ENCODE measurements around the gene PLEK2. TPM values are rescaled to one million over a fixed set of nuclear protein-coding genes. Genes with fewer than 3 reads are reported as not detected.
A peak's percentile ranks its signal among the peaks of the same experiment; 100 is the strongest.

Gene PLEK2
- total RNA-seq, 1 donor from 2014 or later, result not detected

DNA sequence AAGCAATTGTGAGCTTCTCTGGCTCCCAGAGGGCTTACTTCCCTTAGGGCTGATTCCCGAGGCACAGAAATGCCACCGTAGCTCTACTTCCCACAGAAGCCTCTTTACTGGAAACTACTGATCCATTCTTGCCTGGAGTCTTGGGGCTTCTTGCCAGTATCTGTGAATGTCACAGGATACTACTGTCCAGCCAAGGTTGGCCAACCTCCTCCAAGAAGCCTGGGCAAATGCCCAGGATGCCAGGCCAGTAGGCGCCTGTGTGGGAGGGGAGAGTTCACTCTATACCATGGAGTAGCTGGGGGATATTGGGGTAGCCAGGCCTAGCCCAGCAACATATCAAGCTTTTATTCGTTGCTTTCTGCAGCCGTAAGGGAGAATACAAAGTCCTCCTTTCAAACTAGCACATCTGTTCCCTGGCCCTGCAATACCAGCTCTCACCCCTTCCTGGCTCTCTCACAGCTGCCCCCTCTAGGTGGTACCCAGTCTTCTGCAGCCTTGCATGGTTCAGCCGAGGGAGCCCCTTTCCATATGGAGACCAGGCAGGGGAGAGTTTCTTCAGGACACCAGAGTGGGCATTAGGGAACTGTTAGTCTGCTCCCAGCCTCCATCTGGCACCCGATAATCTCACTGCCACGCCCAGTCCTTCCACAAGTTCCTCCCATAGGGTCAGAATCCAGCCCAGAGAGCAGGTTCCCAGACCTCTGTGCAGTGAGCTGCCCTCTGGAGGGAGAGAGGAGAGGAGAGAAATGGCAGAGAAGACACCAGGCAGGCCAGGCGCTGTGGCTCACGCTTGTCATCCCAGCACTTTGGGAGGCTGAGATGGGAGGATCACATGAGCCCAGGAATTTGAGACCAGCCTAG lies 24.3 kb upstream of the PLEK2 start:
- H3K4me3 Mint-ChIP-seq, result no peak overlapping the region
- H3K4me1 Mint-ChIP-seq (ENCODE audit: unreplicated experiment), result peaks cover 18% of the 10 kb centered on the region
- H3K36me3 Mint-ChIP-seq, result no peaks in the 10 kb centered on the region
- peaks cover 3% of the 10 kb centered on the region for H3K27me3 Mint-ChIP-seq
- no peak overlapping the region for H3K27ac Mint-ChIP-seq
- DNase-seq (ENCODE audit: extremely low spot score, unreplicated experiment), result no peak
- TF ChIP-seq, protein P1, sequence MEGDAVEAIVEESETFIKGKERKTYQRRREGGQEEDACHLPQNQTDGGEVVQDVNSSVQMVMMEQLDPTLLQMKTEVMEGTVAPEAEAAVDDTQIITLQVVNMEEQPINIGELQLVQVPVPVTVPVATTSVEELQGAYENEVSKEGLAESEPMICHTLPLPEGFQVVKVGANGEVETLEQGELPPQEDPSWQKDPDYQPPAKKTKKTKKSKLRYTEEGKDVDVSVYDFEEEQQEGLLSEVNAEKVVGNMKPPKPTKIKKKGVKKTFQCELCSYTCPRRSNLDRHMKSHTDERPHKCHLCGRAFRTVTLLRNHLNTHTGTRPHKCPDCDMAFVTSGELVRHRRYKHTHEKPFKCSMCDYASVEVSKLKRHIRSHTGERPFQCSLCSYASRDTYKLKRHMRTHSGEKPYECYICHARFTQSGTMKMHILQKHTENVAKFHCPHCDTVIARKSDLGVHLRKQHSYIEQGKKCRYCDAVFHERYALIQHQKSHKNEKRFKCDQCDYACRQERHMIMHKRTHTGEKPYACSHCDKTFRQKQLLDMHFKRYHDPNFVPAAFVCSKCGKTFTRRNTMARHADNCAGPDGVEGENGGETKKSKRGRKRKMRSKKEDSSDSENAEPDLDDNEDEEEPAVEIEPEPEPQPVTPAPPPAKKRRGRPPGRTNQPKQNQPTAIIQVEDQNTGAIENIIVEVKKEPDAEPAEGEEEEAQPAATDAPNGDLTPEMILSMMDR (conservative IDR thresholded peaks at IDR 0.05), result no peak
- no peaks in the 10 kb centered on the region for H3K9me3 Mint-ChIP-seq

- Mint-ChIP-seq H3K4me1 (ENCODE audit: unreplicated experiment) (peaks cover 18% of the 10 kb centered on the region), H3K4me3 (no peak overlapping the region), H3K27me3 (peaks cover 3% of the 10 kb centered on the region), H3K27ac (no peak overlapping the region), H3K9me3 (no peaks in the 10 kb centered on the region), H3K36me3 (no peaks in the 10 kb centered on the region)
- DNase-seq (ENCODE audit: extremely low spot score, unreplicated experiment), result no peak
- TF ChIP-seq, protein P1 (conservative IDR thresholded peaks at IDR 0.05), result no peak
Measured at GRCh38 chr14:67435603-67436002, 23.6 kb upstream of the PLEK2 start.

- Mint-ChIP-seq H3K27ac (no peak overlapping the region), H3K4me1 (ENCODE audit: unreplicated experiment) (peaks cover 24% of the 10 kb centered on the region), H3K4me3 (no peak overlapping the region), H3K9me3 (no peaks in the 10 kb centered on the region), H3K36me3 (no peaks in the 10 kb centered on the region), H3K27me3 (peaks cover 3% of the 10 kb centered on the region)
- TF ChIP-seq, protein P1 (conservative IDR thresholded peaks at IDR 0.05), result no peak
- no peak for DNase-seq (ENCODE audit: extremely low spot score, unreplicated experiment)
Measured at GRCh38 chr14:67432050-67432564, 20.1 kb upstream of the PLEK2 start.

- peaks cover 28% of the 10 kb centered on the region for H3K4me1 Mint-ChIP-seq (ENCODE audit: unreplicated experiment)
- TF ChIP-seq, protein P1 (conservative IDR thresholded peaks at IDR 0.05), result no peak
- no peak overlapping the region for H3K27ac Mint-ChIP-seq
- H3K9me3 Mint-ChIP-seq, result no peaks in the 10 kb centered on the region
- peaks cover 4% of the 10 kb centered on the region for H3K27me3 Mint-ChIP-seq
- H3K4me3 Mint-ChIP-seq, result no peak overlapping the region
- H3K36me3 Mint-ChIP-seq, result no peaks in the 10 kb centered on the region
- no peak for DNase-seq (ENCODE audit: extremely low spot score, unreplicated experiment)
Measured at GRCh38 chr14:67429510-67430205, 17.7 kb upstream of the PLEK2 start.

DNA sequence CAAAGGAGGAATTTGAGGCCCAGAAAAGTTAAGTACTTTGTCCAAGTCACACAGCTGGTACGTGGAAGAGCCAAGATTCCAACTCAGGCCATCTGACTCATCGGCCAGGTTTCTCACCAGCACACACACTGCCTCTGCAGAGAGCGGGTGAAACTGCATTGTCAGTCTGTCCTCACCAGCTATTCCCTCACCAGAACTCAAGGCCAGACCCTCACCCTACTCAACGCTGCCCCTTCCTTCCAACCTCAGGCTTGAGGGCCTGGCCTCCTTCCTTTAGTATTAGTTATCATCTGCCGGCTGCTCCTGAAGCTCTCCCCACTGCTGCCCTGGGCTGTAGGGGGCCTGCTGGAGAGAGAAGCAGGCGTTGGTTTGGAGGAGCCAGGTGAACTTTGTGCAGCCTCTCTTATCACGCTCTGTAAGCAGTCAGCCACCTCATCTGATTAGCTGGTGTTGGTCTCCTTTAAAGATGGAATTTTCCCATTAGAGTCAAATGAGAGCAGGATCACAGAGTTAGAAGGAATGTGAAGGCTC lies 16.6 kb upstream of the PLEK2 start:
- no peak for DNase-seq (ENCODE audit: extremely low spot score, unreplicated experiment)
- no peaks in the 10 kb centered on the region for H3K36me3 Mint-ChIP-seq

More for the DNA sequence above, 16.6 kb upstream of the PLEK2 start:
- no peak overlapping the region for H3K4me3 Mint-ChIP-seq
- peak overlapping the region; percentile 57 for H3K27ac Mint-ChIP-seq
- TF ChIP-seq, protein P1 (conservative IDR thresholded peaks at IDR 0.05), result no peak
- peaks cover 28% of the 10 kb centered on the region for H3K4me1 Mint-ChIP-seq (ENCODE audit: unreplicated experiment)
- H3K9me3 Mint-ChIP-seq, result no peaks in the 10 kb centered on the region
- peaks cover 4% of the 10 kb centered on the region for H3K27me3 Mint-ChIP-seq
